GM19025 (cell line): Measurements from ENCODE around the gene SEC23B.

Source experiments
- ATAC-seq: cut with Tn5 transposase; IDR thresholded peaks from one replicate; pipeline ENCODE4 v1.9.1; 2021; ENCODE audit warnings: mild to moderate bottlenecking, low read depth, moderate library complexity; ENCODE audit not compliant: unreplicated experiment

Gene SEC23B

GRCh38 chr20:18580012-18580411, 72.3 kb downstream of the SEC23B start:
- ATAC-seq = no peak

- no peak for ATAC-seq
These were observed 77.4 kb downstream of the SEC23B start for GRCh38 chr20:18585134-18585533.

- ATAC-seq = peak; percentile 91
These were observed 80.2 kb downstream of the SEC23B start, which contains the start of gene DTD1 for GRCh38 chr20:18587665-18588573. Gene DTD1, plus strand, starts transcription at chr20:18588054. Its CDS starts 19 bp downstream, at chr20:18588073.

- peak; percentile 5 for ATAC-seq
These were observed 80.8 kb downstream of the SEC23B start for GRCh38 chr20:18588574-18588933.

- no peak for ATAC-seq
These were observed 82.4 kb downstream of the SEC23B start for GRCh38 chr20:18589941-18590674.

GRCh38 chr20:18596270-18596669, 88.5 kb downstream of the SEC23B start:
- ATAC-seq = no peak

GRCh38 chr20:18609741-18610140, 102.0 kb downstream of the SEC23B start:
- ATAC-seq = no peak
